Activated B cell treated with CpG ODN at 0.5 μM for 24 hours (primary cell): ENCODE results near the gene WDFY4. TPM values are rescaled to one million over a fixed set of nuclear protein-coding genes. Genes with fewer than 3 reads are reported as not detected.

Source experiments
- ATAC-seq: fragments of 200-7000 bp; cut with Tn5 transposase; one replicate; pipeline ENCODE4 v1.10.0; 2021; ENCODE audit warnings: low read depth, mild to moderate bottlenecking, moderate library complexity
- CTCF ChIA-PET: fragments of 350-600 bp; sonication (Branson Sonifier 250); formaldehyde crosslinking; loops from one replicate; lab custom pipeline; 2021; ENCODE audit warnings: antibody characterized with exemption; lab: Charles Lee
- POLR2A ChIA-PET: fragments of 350-600 bp; sonication (Branson Sonifier 250); formaldehyde crosslinking; loops from one replicate; lab custom pipeline; 2021; ENCODE audit warnings: antibody characterized with exemption; lab: Charles Lee
- DNase-seq: peaks from one replicate; pipeline ENCODE4 v3.0.0; 2022
- H3K27ac Mint-ChIP-seq: one replicate; pipeline ENCODE4 v1.8.0; 2020; ENCODE audit warnings: mixed read lengths
- H3K27me3 Mint-ChIP-seq: one replicate; pipeline ENCODE4 v1.8.0; 2021; ENCODE audit warnings: mixed read lengths
- H3K36me3 Mint-ChIP-seq: one replicate; pipeline ENCODE4 v1.8.0; 2021; ENCODE audit warnings: low read depth, mixed read lengths
- H3K4me1 Mint-ChIP-seq: one replicate; pipeline ENCODE4 v1.8.0; 2021; ENCODE audit warnings: mixed read lengths
- H3K4me3 Mint-ChIP-seq: one replicate; pipeline ENCODE4 v1.8.0; 2020; ENCODE audit warnings: mild to moderate bottlenecking, mixed read lengths
- H3K9me3 Mint-ChIP-seq: one replicate; pipeline ENCODE4 v1.8.0; 2020; ENCODE audit warnings: mixed read lengths
- CTCF ChIP-seq: fragments of 200-600 bp; IDR thresholded peaks from one replicate; pipeline ENCODE4 v1.8.0; 2022; ENCODE audit warnings: antibody characterized with exemption, mild to moderate bottlenecking
- intact Hi-C: fragments of 100-400 bp; cut with micrococcal nuclease; formaldehyde crosslinking; loops from one replicate; pipeline ENCODE4 v1.15.1; 2024
- total RNA-seq: library from RNA; stranded (reverse); gene quantifications from 2 replicates; pipeline ENCODE4 v1.2.3, GENCODE V29; 2022

The WDFY4 gene
- total RNA-seq, 1 donor from 2014 or later: 488 TPM

DNA sequence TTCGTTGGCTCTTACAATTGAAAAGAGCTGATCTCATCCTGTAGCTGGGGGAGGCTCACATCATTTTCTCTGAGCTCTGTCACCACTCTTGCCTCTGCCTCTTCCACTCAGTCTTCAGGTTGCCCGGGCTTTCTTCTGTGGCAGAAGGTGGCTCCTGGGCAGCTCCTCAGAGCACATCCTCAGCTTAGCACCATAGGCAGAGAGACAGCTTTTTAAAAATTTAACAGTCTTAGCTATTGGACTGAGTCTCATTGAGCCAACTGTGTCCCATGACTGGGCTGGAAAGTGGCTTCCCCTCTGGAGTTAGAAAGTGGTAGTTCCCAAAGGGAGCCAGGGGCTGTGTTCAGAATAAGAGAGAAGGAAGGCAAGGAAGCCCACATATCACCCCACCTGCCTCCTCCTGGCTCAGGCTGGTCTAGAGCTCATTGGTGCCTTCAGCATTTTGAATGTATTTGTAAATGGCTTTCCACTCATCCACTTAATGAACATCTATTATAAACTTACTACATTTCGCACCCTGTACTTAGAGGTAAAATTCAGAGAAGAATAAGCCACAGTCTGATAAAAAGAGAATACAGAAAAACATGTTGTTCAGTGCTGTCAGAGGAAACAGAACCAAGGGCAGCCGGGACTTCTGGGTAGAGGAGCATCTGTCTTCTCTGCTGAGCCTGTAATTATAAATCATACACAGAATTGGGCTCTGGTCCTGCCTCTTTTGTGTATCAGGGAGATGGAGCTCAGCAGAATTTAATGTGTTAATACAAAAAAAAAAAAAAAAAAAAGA, 119.3 kb downstream of the WDFY4 start:
- no peak for DNase-seq
- POLR2A ChIA-PET: interaction anchor here (0.6 to 2.4 kb wide), 7 partner anchors 16 to 301 kb away, joined by 3 to 8 read pairs (median 5); partner anchors contain the start of gene WDFY4
- intact Hi-C loops: loop anchor here (5.0 kb wide), 2 partner anchors 47 to 102 kb away; no protein-coding TSS in a partner anchor

GRCh38 chr10:48804740-48805182, 120.1 kb downstream of the WDFY4 start:
- intact Hi-C loops: loop anchor here (5.0 kb wide), 2 partner anchors 47 to 102 kb away; no protein-coding TSS in a partner anchor
- ChIA-PET POLR2A (interaction anchor here (0.9 kb wide), 1 partner anchor 15 kb away, joined by 3 read pairs; no protein-coding TSS in a partner anchor), CTCF (interaction anchor here (6.4 kb wide), 1 partner anchor 147 kb away, joined by 53 read pairs; no protein-coding TSS in a partner anchor)
- Mint-ChIP-seq H3K9me3 (no peaks in the 10 kb centered on the region), H3K27ac (peak overlapping the region; percentile 85), H3K4me3 (peak overlapping the region; percentile 71), H3K27me3 (no peaks in the 10 kb centered on the region), H3K4me1 (peaks cover 59% of the 10 kb centered on the region), H3K36me3 (peaks cover 69% of the 10 kb centered on the region)
- TF ChIP-seq CTCF: no peak
- DNase-seq (no peak), ATAC-seq (peak; percentile 57)

More for the DNA sequence above, 119.3 kb downstream of the WDFY4 start:
- H3K27me3 Mint-ChIP-seq: no peaks in the 10 kb centered on the region
- CTCF ChIA-PET: interaction anchor here (6.4 kb wide), 1 partner anchor 146 kb away, joined by 53 read pairs; no protein-coding TSS in a partner anchor
- H3K4me3 Mint-ChIP-seq: peak overlapping the region; percentile 71
- H3K4me1 Mint-ChIP-seq: peaks cover 66% of the 10 kb centered on the region
- ATAC-seq: no peak
- H3K27ac Mint-ChIP-seq: peak overlapping the region; percentile 85
- peaks cover 76% of the 10 kb centered on the region for H3K36me3 Mint-ChIP-seq
- no peak for TF ChIP-seq CTCF
- no peaks in the 10 kb centered on the region for H3K9me3 Mint-ChIP-seq

GRCh38 chr10:48805411-48805810, 120.7 kb downstream of the WDFY4 start:
- H3K4me3 Mint-ChIP-seq: no peak overlapping the region

GRCh38 chr10:48805848-48806247, 121.2 kb downstream of the WDFY4 start:
- Mint-ChIP-seq H3K27ac (peak overlapping the region; percentile 85), H3K4me1 (peaks cover 48% of the 10 kb centered on the region), H3K36me3 (peaks cover 62% of the 10 kb centered on the region), H3K4me3 (no peak overlapping the region), H3K9me3 (no peaks in the 10 kb centered on the region), H3K27me3 (no peaks in the 10 kb centered on the region)
- ChIA-PET CTCF (interaction anchor here (6.4 kb wide), 1 partner anchor 148 kb away, joined by 53 read pairs; no protein-coding TSS in a partner anchor), POLR2A (interaction anchor here (0.6 kb wide), 1 partner anchor 181 kb away, joined by 3 read pairs; no protein-coding TSS in a partner anchor)
- intact Hi-C loops: no loop called here
- DNase-seq: no peak
- TF ChIP-seq CTCF: no peak
- no peak for ATAC-seq

More at GRCh38 chr10:48805411-48805810, 120.7 kb downstream of the WDFY4 start:
- POLR2A ChIA-PET: no interaction called here
- ATAC-seq: no peak
- Mint-ChIP-seq H3K27ac (peak overlapping the region; percentile 85), H3K4me1 (peaks cover 52% of the 10 kb centered on the region), H3K9me3 (no peaks in the 10 kb centered on the region), H3K36me3 (peaks cover 63% of the 10 kb centered on the region), H3K27me3 (no peaks in the 10 kb centered on the region)
- TF ChIP-seq CTCF: no peak
- intact Hi-C loops: no loop called here
- no peak for DNase-seq
- CTCF ChIA-PET: interaction anchor here (6.4 kb wide), 1 partner anchor 148 kb away, joined by 53 read pairs; no protein-coding TSS in a partner anchor

DNA sequence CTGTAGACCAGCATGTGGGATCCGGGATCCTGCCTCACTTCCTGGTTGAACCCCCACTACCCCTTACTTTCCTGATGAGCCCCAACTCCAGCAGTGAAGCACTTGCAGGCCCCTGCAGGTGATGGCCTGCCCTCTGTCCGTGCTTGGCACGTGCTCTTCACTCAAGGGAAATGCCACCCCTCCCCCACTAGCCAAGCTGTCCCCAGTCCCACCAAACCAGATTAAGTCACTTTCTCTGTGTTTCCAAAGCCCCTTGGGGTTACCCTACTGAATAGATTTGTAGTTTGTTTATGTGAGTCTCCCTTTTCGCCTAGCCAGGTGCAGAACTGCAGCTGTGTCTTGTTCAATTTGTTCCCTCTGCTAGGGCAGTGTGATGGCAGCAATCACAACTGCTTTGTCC, 121.7 kb downstream of the WDFY4 start:
- H3K4me3 Mint-ChIP-seq: no peak overlapping the region
- no peak for TF ChIP-seq CTCF
- ChIA-PET POLR2A (interaction anchor here (0.6 kb wide), 1 partner anchor 181 kb away, joined by 3 read pairs; no protein-coding TSS in a partner anchor), CTCF (no interaction called here)
- ATAC-seq: no peak
- DNase-seq: no peak
- H3K27ac Mint-ChIP-seq: peak overlapping the region; percentile 14
- H3K27me3 Mint-ChIP-seq: no peaks in the 10 kb centered on the region
- peaks cover 43% of the 10 kb centered on the region for H3K4me1 Mint-ChIP-seq
- H3K36me3 Mint-ChIP-seq: peaks cover 57% of the 10 kb centered on the region
- intact Hi-C loops: no loop called here
- H3K9me3 Mint-ChIP-seq: no peaks in the 10 kb centered on the region
